GM18499 (cell line): ENCODE data around the gene ZG16B.

Source experiments
- ATAC-seq: cut with Tn5 transposase; IDR thresholded peaks from one replicate; pipeline ENCODE4 v1.9.1; 2021; ENCODE audit warnings: moderate number of reproducible peaks; ENCODE audit not compliant: insufficient read depth, unreplicated experiment

The ZG16B gene

GRCh38 chr16:2804728-2805127, 25.4 kb upstream of the ZG16B start:
- no peak for ATAC-seq

GRCh38 chr16:2806286-2806685, 23.8 kb upstream of the ZG16B start:
- no peak for ATAC-seq

DNA sequence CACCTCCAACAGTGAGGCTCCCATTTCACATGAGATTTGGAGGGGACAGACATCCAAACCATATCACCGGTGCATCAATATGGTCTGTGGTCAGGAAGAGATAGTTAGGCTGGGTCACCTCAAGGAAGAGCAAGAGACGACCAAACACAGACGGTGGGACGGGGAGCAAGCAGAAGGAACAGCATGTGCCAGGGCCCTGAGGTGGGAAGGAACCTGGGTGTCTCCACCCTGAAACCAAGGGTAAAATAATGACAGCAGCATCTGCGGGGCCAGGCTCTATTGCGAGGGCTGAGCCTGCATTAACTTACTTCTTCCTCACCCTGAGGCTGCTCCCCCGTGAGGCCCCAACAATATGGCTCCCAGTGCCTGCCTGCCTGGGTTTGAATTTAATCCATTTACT, 21.9 kb upstream of the ZG16B start:
- ATAC-seq: no peak

DNA sequence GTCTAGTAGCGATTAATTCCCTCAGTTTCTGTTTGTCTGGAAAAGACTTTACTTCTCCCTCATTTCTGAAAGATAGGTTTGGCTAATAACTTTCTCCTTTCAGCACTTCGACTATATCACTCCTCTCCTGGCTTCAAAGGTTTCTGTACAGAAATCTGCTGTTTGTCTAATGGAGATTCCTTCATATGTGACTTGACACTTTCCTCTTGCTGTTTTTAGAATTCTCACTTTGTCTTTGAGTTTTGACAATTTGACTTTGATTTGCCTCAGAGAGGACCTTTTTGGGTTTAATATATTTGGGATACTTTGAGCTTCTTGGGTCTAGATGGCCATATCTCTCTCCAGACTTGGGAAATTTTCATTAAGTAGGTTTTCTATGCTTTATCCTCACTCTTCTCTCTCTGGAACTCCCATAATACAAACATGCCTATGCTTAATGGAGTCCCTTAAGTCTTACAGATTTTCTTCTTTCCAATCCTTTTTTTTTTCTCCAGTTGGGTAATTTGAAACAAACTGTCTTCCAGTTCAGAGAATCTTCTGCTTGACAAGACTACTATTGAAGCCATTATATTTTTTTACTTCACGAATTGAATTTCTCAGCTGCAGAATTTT, 20.8 kb upstream of the ZG16B start:
- ATAC-seq: no peak

GRCh38 chr16:2810651-2811050, 19.5 kb upstream of the ZG16B start:
- no peak for ATAC-seq

DNA sequence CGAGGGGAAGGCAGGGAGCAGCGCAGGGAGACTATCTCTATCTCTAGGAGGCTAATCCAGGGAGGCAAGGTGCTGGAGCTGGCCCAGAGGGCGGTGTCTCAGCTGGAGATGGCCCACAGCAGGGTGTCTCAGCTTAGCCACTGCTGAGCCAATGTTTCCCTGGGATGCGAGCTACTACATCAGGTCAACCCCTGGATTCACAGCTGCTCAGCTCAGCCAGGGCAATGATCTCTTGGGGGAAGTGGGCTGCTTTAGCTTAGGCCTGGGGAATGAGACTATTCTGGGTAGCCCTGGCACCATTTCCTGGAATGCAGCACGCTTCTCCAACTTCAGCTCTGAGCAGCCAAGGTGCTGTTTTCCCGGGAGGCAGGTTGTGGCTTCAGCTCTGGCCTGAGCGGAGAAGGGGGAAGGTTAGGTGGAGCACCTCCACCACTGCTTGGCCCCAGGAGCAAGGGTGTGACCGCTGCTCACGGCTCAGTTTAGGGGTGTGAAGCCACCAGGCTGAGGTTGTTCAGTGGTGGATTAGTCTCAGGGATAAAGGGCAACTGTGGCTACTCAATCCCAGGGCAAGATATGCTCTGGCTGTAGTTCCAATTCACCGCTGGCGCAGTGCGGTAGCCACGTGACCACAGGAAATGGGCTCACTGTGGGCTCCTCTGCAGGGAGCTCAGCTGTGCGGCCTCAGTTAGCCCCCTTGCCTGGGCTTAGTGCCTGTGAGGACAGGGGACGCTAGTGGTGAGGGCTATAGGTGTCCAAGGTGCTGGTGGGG, 18.2 kb upstream of the ZG16B start:
- ATAC-seq: no peak

DNA sequence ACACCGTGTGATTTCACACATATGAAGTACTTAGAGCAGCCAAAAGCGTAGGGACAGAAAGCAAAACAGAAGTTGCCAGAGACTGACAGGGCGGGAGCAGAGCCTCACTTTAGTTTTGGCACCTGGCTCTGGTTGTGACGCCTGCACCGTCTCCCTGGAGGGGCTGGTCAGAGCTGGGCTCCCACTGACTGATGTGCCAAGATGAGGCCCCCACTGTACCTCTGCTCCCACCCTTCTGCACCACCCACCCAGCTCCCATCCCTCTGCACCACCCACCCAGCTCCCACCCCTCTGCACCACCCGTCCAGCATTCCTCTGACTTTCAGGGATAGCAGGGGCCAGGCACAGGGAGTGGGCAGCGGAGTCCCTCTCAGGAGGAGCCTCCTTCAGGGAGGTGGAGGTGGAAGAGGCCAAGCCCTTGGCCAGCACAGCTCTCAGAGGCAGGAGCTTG, 16.3 kb upstream of the ZG16B start:
- no peak for ATAC-seq

GRCh38 chr16:2814551-2815298, 15.4 kb upstream of the ZG16B start:
- ATAC-seq: no peak

DNA sequence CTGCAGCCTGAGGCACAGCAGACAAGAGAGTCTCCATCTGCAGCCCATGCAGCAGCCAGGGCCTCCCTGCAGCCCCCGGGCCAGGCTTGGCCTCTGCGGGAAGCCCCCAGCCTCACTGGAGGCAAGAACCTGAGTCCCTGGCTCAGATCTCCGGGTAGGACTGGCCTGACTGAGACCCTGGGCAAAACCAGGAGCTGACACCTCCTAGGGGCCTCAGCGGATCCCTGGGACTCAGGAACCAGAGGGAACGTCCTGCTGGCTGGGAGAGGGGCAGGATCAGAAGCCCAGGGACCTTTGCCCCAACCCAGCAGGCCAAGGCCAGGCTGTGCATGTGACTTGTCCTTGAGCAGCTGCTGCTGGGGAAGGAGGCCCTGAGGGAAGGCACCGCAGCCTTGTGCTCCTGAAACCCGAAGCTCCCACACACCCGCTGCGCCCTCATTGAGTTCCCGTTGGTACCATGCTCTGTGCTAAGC, 14.8 kb upstream of the ZG16B start:
- no peak for ATAC-seq

- ATAC-seq: no peak
Measured at GRCh38 chr16:2816751-2817339, 13.3 kb upstream of the ZG16B start, which contains the start of gene PRSS21. TSS of gene PRSS21 (plus strand) at chr16:2817237. CDS start at chr16:2817269, 32 bp downstream.

- no peak for ATAC-seq
Measured at GRCh38 chr16:2817340-2818271, 12.5 kb upstream of the ZG16B start.

DNA sequence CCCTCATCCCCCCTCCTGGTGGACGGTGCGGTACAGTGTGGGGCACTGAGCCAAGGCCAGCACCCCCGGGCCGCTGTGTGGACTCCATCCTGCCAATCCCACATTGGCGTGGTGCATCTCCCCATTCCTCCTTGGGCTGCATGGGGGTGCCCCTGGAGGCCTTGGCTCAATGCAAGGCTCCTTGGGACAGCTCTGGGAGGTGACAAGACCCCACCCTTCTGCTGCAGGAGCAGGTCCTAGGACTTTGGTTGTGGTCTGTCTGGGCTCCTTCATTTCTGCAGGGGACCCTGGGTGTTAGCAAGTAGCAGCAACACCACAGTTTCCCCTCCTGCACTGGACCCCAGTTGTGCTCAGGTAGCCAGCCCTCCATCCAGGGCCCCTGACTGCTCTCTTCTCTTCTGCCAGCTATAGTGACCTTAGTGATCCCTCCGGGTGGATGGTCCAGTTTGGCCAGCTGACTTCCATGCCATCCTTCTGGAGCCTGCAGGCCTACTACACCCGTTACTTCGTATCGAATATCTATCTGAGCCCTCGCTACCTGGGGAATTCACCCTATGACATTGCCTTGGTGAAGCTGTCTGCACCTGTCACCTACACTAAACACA, 11.7 kb upstream of the ZG16B start:
- no peak for ATAC-seq

- no peak for ATAC-seq
Measured at GRCh38 chr16:2819179-2819938, 10.7 kb upstream of the ZG16B start.

- no peak for ATAC-seq
Measured at GRCh38 chr16:2819939-2820835, 9.9 kb upstream of the ZG16B start.

DNA sequence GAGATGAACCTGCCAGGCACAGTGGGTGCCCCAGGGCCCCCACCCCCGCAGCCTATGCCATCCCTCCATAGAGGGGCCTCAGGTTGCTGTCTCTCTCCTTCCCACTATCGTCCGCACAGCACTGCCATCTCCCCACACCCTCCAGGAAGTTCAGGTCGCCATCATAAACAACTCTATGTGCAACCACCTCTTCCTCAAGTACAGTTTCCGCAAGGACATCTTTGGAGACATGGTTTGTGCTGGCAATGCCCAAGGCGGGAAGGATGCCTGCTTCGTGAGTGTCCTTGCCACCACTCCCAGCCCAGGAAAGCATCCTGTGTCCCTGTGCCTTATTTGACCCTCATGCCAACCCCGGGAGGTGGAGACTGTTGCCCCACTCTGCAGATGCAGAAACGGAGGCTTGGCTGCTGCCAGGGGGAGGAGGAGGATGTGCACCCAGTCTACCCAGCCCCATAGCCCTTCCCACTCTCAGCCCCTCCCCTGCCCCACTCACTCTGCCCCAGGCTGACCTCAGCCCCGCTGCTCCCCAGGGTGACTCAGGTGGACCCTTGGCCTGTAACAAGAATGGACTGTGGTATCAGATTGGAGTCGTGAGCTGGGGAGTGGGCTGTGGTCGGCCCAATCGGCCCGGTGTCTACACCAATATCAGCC, 9.1 kb upstream of the ZG16B start:
- no peak for ATAC-seq

GRCh38 chr16:2821487-2822157, 8.5 kb upstream of the ZG16B start:
- no peak for ATAC-seq

DNA sequence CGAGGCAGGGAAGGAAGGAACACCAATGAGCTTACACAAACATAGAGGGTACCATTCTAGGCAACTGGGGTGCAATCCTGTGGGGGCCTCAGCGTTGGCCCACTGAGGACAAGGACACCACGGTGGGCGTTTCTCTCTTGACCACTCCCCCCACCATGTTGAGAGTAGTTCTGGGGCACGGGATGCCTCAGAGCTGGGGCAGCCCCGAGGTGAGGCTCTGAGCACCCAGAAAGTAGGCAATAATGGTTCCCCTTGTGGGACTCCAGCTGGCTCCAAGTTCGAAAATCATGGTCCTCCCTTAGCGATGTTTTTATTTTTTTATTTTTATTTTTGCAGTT, 8.0 kb upstream of the ZG16B start:
- no peak for ATAC-seq
